HEK293 (cell line): ENCODE measurements around the gene CHRM2.

ENCODE experiments used
- CTCF ChIA-PET: fragments of 350-600 bp; formaldehyde crosslinking; extraction: SDS; loops from one replicate; lab custom pipeline; 2021; ENCODE audit warnings: antibody characterized with exemption; lab: Yijun Ruan, JAX
- POLR2A ChIA-PET: fragments of 300-600 bp; formaldehyde crosslinking; extraction: SDS; loops from one replicate; lab custom pipeline; 2020; ENCODE audit warnings: antibody characterized with exemption, inconsistent platforms; lab: Yijun Ruan, JAX
- H3K27ac ChIP-seq: fragments of 200-500 bp; sonication (Bioruptor generic); 2 replicates; pipeline ENCODE4 v1.5.1; 2014; ENCODE audit warnings: low read depth, low read length, control low read depth, inconsistent platforms; ENCODE audit errors: extremely low read depth
- H3K36me3 ChIP-seq, 2 experiments: fragments of 200-500 bp in 1 of 2; sonication (Bioruptor generic) in 1 of 2; 1 replicate in 1 of 2; 2 replicates in 1 of 2; pipeline ENCODE4 v1.5.1; 2014 to 2017; ENCODE audit warnings: inconsistent platforms in 2 of 2, low read length in 2 of 2; ENCODE audit not compliant: control insufficient read depth in 2 of 2, insufficient read depth in 1 of 2
- H3K4me1 ChIP-seq: fragments of 200-500 bp; sonication (Bioruptor generic); 2 replicates; pipeline ENCODE4 v1.5.1; 2014; ENCODE audit warnings: mild to moderate bottlenecking, low read length, inconsistent platforms; ENCODE audit not compliant: control insufficient read depth, insufficient read depth
- H3K4me3 ChIP-seq: 2 replicates; pipeline ENCODE4 v1.5.1; 2011; ENCODE audit warnings: low read depth, mild to moderate bottlenecking, control low read depth, low read length, moderate library complexity
- H3K9me3 ChIP-seq: fragments of 200-500 bp; sonication (Bioruptor generic); 2 replicates; pipeline ENCODE4 v1.5.1; 2014; ENCODE audit warnings: low read depth, low read length, inconsistent platforms; ENCODE audit not compliant: control insufficient read depth, insufficient read depth
- BCL11B ChIP-seq: fragments of 450-650 bp; formaldehyde crosslinking; IDR thresholded peaks from 2 replicates; pipeline ENCODE4 v1.5.1; 2016; ENCODE audit warnings: low read depth, missing biosample characterization, missing genetic modification characterization
- HOXC10 ChIP-seq: sonication (generic); formaldehyde crosslinking; IDR thresholded peaks from 2 replicates; pipeline ENCODE4 v1.8.1; 2023; ENCODE audit warnings: mild to moderate bottlenecking, missing genetic modification reagents
- HOXD13 ChIP-seq: sonication (generic); formaldehyde crosslinking; IDR thresholded peaks from 2 replicates; pipeline ENCODE4 v1.8.0; 2022; ENCODE audit warnings: missing genetic modification reagents, borderline replicate concordance
- SALL2 ChIP-seq: fragments of 450-650 bp; formaldehyde crosslinking; IDR thresholded peaks from 2 replicates; pipeline ENCODE4 v1.5.0; 2017; ENCODE audit warnings: missing biosample characterization, mild to moderate bottlenecking, missing genetic modification characterization, borderline replicate concordance
- SP2 ChIP-seq: fragments of 450-650 bp; formaldehyde crosslinking; IDR thresholded peaks from 2 replicates; pipeline ENCODE4 v1.5.1; 2016; ENCODE audit warnings: missing biosample characterization, missing genetic modification characterization
- SP3 ChIP-seq: fragments of 450-650 bp; formaldehyde crosslinking; IDR thresholded peaks from 2 replicates; pipeline ENCODE4 v1.5.1; 2016; ENCODE audit warnings: missing biosample characterization, missing genetic modification characterization
- ZBTB10 ChIP-seq: fragments of 450-650 bp; formaldehyde crosslinking; IDR thresholded peaks from 2 replicates; pipeline ENCODE4 v1.5.1; 2016; ENCODE audit warnings: missing biosample characterization, missing genetic modification characterization
- ZNF132 ChIP-seq: fragments of 450-650 bp; formaldehyde crosslinking; IDR thresholded peaks from 2 replicates; pipeline ENCODE4 v1.5.1; 2017; ENCODE audit warnings: missing biosample characterization, missing genetic modification characterization, borderline replicate concordance
- ZNF133 ChIP-seq: fragments of 450-650 bp; formaldehyde crosslinking; IDR thresholded peaks from 2 replicates; pipeline ENCODE4 v1.5.1; 2016; ENCODE audit warnings: missing biosample characterization, missing genetic modification characterization
- ZNF157 ChIP-seq: fragments of 450-650 bp; formaldehyde crosslinking; IDR thresholded peaks from 2 replicates; pipeline ENCODE4 v1.5.1; 2016; ENCODE audit warnings: missing biosample characterization, missing genetic modification characterization
- ZNF174 ChIP-seq: fragments of 450-650 bp; formaldehyde crosslinking; IDR thresholded peaks from 2 replicates; pipeline ENCODE4 v1.5.0; 2017; ENCODE audit warnings: missing biosample characterization, mild to moderate bottlenecking, missing genetic modification characterization
- ZNF18 ChIP-seq: fragments of 450-650 bp; formaldehyde crosslinking; IDR thresholded peaks from 2 replicates; pipeline ENCODE4 v1.5.1; 2016; ENCODE audit warnings: missing biosample characterization, missing genetic modification characterization
- ZNF184 ChIP-seq: fragments of 450-650 bp; IDR thresholded peaks from 2 replicates; pipeline ENCODE4 v1.5.1; 2018; ENCODE audit warnings: missing biosample characterization, mild to moderate bottlenecking, missing genetic modification characterization
- ZNF19 ChIP-seq: fragments of 450-650 bp; formaldehyde crosslinking; IDR thresholded peaks from 2 replicates; pipeline ENCODE4; 2016; ENCODE audit warnings: missing biosample characterization, missing genetic modification characterization, low read depth
- ZNF239 ChIP-seq: fragments of 450-650 bp; formaldehyde crosslinking; IDR thresholded peaks from 2 replicates; pipeline ENCODE4 v1.5.1; 2016; ENCODE audit warnings: missing biosample characterization, missing genetic modification characterization
- ZNF24 ChIP-seq: fragments of 450-650 bp; formaldehyde crosslinking; IDR thresholded peaks from 2 replicates; pipeline ENCODE4 v1.5.1; 2016; ENCODE audit warnings: missing biosample characterization, missing genetic modification characterization
- ZNF292 ChIP-seq: fragments of 450-650 bp; formaldehyde crosslinking; IDR thresholded peaks from 2 replicates; pipeline ENCODE4 v1.5.1; 2016; ENCODE audit warnings: low read depth, missing biosample characterization, missing genetic modification characterization, borderline replicate concordance
- ZNF324 ChIP-seq: fragments of 450-650 bp; formaldehyde crosslinking; IDR thresholded peaks from 2 replicates; pipeline ENCODE4 v1.5.1; 2016; ENCODE audit warnings: missing biosample characterization, missing genetic modification characterization
- ZNF433 ChIP-seq: fragments of 450-650 bp; formaldehyde crosslinking; IDR thresholded peaks from 2 replicates; pipeline ENCODE4 v1.5.1; 2016; ENCODE audit warnings: missing biosample characterization, missing genetic modification characterization, low read depth
- ZNF501 ChIP-seq: fragments of 450-650 bp; formaldehyde crosslinking; IDR thresholded peaks from 2 replicates; pipeline ENCODE4 v1.5.1; 2016; ENCODE audit warnings: missing biosample characterization, missing genetic modification characterization
- ZNF510 ChIP-seq: fragments of 450-650 bp; formaldehyde crosslinking; IDR thresholded peaks from 2 replicates; pipeline ENCODE4 v1.5.1; 2018; ENCODE audit warnings: mild to moderate bottlenecking, missing genetic modification characterization, missing biosample characterization; ENCODE audit not compliant: insufficient replicate concordance
- ZNF596 ChIP-seq: fragments of 450-650 bp; IDR thresholded peaks from 2 replicates; pipeline ENCODE4 v1.5.0; 2018; ENCODE audit warnings: missing biosample characterization, mild to moderate bottlenecking, missing genetic modification characterization, moderate library complexity
- ZNF600 ChIP-seq: fragments of 450-650 bp; formaldehyde crosslinking; IDR thresholded peaks from 2 replicates; pipeline ENCODE4 v1.5.1; 2016; ENCODE audit warnings: missing biosample characterization, missing genetic modification characterization
- ZNF768 ChIP-seq: fragments of 450-650 bp; formaldehyde crosslinking; IDR thresholded peaks from 2 replicates; pipeline ENCODE4 v1.5.1; 2018; ENCODE audit warnings: missing biosample characterization, mild to moderate bottlenecking, missing genetic modification characterization
- ZNF777 ChIP-seq: fragments of 450-650 bp; formaldehyde crosslinking; IDR thresholded peaks from 2 replicates; pipeline ENCODE4 v1.5.1; 2017; ENCODE audit warnings: missing biosample characterization, missing genetic modification characterization, borderline replicate concordance
- ZNF792 ChIP-seq: fragments of 450-650 bp; formaldehyde crosslinking; IDR thresholded peaks from 2 replicates; pipeline ENCODE4 v1.5.1; 2016; ENCODE audit warnings: missing biosample characterization, missing genetic modification characterization
- ZSCAN16 ChIP-seq: fragments of 450-650 bp; formaldehyde crosslinking; IDR thresholded peaks from 2 replicates; pipeline ENCODE4 v1.5.1; 2016; ENCODE audit warnings: missing biosample characterization, missing genetic modification characterization
- TF ChIP-seq, protein P1 (sequence below): fragments of 450-650 bp; formaldehyde crosslinking; IDR thresholded peaks from 2 replicates; pipeline ENCODE4 v1.5.1; 2016; ENCODE audit warnings: missing biosample characterization, missing genetic modification characterization, low read depth
- TF ChIP-seq, protein P2 (sequence below): fragments of 450-650 bp; formaldehyde crosslinking; IDR thresholded peaks from 2 replicates; pipeline ENCODE4 v1.5.1; 2016; ENCODE audit warnings: missing biosample characterization, missing genetic modification characterization

The CHRM2 gene

DNA sequence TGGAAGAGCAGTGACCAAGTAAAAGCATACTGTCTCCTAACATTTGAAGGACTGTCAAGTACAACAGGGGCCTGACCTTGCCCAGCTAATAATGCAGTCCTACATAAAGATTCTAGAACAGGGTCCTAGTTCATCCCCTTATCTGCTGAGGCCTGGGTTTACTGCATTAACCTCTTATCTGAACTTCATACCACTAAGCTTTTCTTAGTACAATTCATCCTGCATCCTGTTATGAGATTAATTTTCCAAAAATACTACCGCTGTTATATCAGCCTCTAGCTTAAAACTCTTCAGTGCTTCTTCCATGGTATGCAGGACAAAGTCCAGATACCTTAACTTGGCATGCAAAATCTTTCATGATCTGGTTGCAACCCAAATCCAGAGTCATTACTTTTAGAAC, 72.5 kb downstream of the CHRM2 start:
- Histone ChIP-seq H3K4me3 (no peak overlapping the region), H3K27ac (no peak overlapping the region), H3K4me1 (no peaks in the 10 kb centered on the region), H3K9me3 (no peaks in the 10 kb centered on the region), H3K36me3 (no peaks in the 10 kb centered on the region)
- ChIA-PET POLR2A (no interaction called here), CTCF (interaction anchor here (0.6 to 2.0 kb wide), 4 partner anchors 8 to 651 kb away, joined by 3 to 7 read pairs (median 3); no protein-coding TSS in a partner anchor)
- TF ChIP-seq BCL11B (tag by site-specific recombination): no peak
- no peak for TF ChIP-seq SP3 (tag by site-specific recombination)
- no peak for TF ChIP-seq ZNF433
- TF ChIP-seq ZSCAN16 (tag by site-specific recombination): no peak
- no peak for TF ChIP-seq SP2 (tag by site-specific recombination)
- TF ChIP-seq ZNF133 (tag by site-specific recombination): no peak
- no peak for TF ChIP-seq ZNF18
- TF ChIP-seq, protein P1, sequence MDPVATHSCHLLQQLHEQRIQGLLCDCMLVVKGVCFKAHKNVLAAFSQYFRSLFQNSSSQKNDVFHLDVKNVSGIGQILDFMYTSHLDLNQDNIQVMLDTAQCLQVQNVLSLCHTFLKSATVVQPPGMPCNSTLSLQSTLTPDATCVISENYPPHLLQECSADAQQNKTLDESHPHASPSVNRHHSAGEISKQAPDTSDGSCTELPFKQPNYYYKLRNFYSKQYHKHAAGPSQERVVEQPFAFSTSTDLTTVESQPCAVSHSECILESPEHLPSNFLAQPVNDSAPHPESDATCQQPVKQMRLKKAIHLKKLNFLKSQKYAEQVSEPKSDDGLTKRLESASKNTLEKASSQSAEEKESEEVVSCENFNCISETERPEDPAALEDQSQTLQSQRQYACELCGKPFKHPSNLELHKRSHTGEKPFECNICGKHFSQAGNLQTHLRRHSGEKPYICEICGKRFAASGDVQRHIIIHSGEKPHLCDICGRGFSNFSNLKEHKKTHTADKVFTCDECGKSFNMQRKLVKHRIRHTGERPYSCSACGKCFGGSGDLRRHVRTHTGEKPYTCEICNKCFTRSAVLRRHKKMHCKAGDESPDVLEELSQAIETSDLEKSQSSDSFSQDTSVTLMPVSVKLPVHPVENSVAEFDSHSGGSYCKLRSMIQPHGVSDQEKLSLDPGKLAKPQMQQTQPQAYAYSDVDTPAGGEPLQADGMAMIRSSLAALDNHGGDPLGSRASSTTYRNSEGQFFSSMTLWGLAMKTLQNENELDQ (tag by site-specific recombination): no peak
- no peak for TF ChIP-seq ZNF174
- TF ChIP-seq HOXC10: no peak
- no peak for TF ChIP-seq ZNF132
- TF ChIP-seq ZNF510 (tag by site-specific recombination): no peak
- no peak for TF ChIP-seq ZNF777
- TF ChIP-seq ZNF324: no peak

DNA sequence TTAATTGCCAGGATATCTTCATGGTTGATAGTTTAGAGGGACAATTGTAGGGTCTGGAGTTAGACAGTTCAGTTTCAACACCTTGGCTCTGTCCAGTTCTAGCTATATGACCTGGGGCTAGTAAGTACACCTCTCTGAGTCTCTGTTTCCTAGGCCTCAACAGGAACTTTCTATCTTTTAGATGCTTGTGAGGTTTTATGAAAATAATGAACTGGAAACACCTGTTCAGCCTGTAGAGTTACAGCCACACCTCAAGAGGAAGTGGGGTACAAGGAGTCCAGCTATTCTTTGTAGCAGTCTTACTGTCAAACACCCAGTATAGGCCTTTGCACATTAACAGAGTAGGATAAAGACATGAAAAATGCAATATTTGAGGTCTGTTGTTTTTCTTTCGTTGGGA, 73.4 kb downstream of the CHRM2 start:
- H3K27ac ChIP-seq: no peak overlapping the region
- no peaks in the 10 kb centered on the region for H3K9me3 ChIP-seq
- no peak overlapping the region for H3K4me3 ChIP-seq
- no peaks in the 10 kb centered on the region for H3K4me1 ChIP-seq
- ChIA-PET POLR2A (no interaction called here), CTCF (interaction anchor here (1.1 to 1.2 kb wide), 2 partner anchors 17 to 650 kb away, joined by 3 read pairs; no protein-coding TSS in a partner anchor)
- no peak for TF ChIP-seq ZNF19
- no peak for TF ChIP-seq ZNF24
- TF ChIP-seq ZNF239 (tag by site-specific recombination): no peak
- TF ChIP-seq ZNF157: no peak
- no peak for TF ChIP-seq ZNF792 (tag by site-specific recombination)
- TF ChIP-seq ZNF768 (tag by site-specific recombination): no peak
- TF ChIP-seq ZNF600: no peak
- H3K36me3 ChIP-seq: no peaks in the 10 kb centered on the region

GRCh38 chr7:136942401-136942800, 73.9 kb downstream of the CHRM2 start:
- Histone ChIP-seq H3K4me3 (no peak overlapping the region), H3K36me3 (no peaks in the 10 kb centered on the region), H3K9me3 (no peaks in the 10 kb centered on the region), H3K4me1 (no peaks in the 10 kb centered on the region), H3K27ac (no peak overlapping the region)
- ChIA-PET POLR2A (no interaction called here), CTCF (interaction anchor here (1.2 kb wide), 1 partner anchor 650 kb away, joined by 3 read pairs; no protein-coding TSS in a partner anchor)
- no peak for TF ChIP-seq ZNF596 (tag by site-specific recombination)
- TF ChIP-seq ZNF501 (tag by site-specific recombination): no peak
- TF ChIP-seq, protein P2, sequence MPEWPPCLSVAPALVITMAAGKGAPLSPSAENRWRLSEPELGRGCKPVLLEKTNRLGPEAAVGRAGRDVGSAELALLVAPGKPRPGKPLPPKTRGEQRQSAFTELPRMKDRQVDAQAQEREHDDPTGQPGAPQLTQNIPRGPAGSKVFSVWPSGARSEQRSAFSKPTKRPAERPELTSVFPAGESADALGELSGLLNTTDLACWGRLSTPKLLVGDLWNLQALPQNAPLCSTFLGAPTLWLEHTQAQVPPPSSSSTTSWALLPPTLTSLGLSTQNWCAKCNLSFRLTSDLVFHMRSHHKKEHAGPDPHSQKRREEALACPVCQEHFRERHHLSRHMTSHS: no peak
- TF ChIP-seq HOXD13: no peak
- no peak for TF ChIP-seq ZBTB10 (tag by site-specific recombination)
- no peak for TF ChIP-seq ZNF292 (tag by site-specific recombination)
- no peak for TF ChIP-seq SALL2 (tag by site-specific recombination)
- TF ChIP-seq ZNF184: no peak
